IMR-90 (cell line): ENCODE results near the gene FFAR3. TPM values are rescaled to one million over a fixed set of nuclear protein-coding genes. Genes with fewer than 3 reads are reported as not detected.

Experiments used
- ATAC-seq: fragments of 200-7000 bp; cut with Tn5 transposase; 2 replicates; pipeline ENCODE4 v1.9.1; 2020; ENCODE audit warnings: low read depth, mild to moderate bottlenecking, moderate library complexity
- BruUV-seq: library from RNA; stranded (reverse); fragments of 400-500 nt; replicated peaks from 2 replicates; lab custom pipeline; 2021; lab: Mats Ljungman, UMichigan
- CTCF ChIA-PET: fragments of 300-600 bp; formaldehyde crosslinking; extraction: SDS; loops from one replicate; lab custom pipeline; 2021; ENCODE audit warnings: antibody characterized with exemption; lab: Yijun Ruan, JAX
- POLR2A ChIA-PET: fragments of 300-600 bp; sonication (Branson Sonifier 250); formaldehyde crosslinking; loops from one replicate; lab custom pipeline; 2022; ENCODE audit warnings: antibody characterized with exemption; ENCODE audit not compliant: unreplicated experiment; lab: Charles Lee
- DNase-seq: peaks from one replicate; pipeline ENCODE4 v3.0.0; 2013
- H2AFZ ChIP-seq: replicated peaks from 2 replicates; pipeline ENCODE3; 2013; ENCODE audit warnings: low read length, mild to moderate bottlenecking; ENCODE audit not compliant: poor library complexity
- H2AK5ac ChIP-seq: 2 replicates; pipeline ENCODE4 v1.6.1; 2013; ENCODE audit warnings: low read depth, low read length, inconsistent platforms
- H2AK9ac ChIP-seq: replicated peaks from 2 replicates; pipeline ENCODE3; 2013; ENCODE audit warnings: mild to moderate bottlenecking, low read depth, low read length, moderate library complexity; ENCODE audit not compliant: poor library complexity
- H2BK120ac ChIP-seq: 2 replicates; pipeline ENCODE4 v1.6.1; 2013; ENCODE audit warnings: low read depth, low read length, inconsistent platforms
- H2BK15ac ChIP-seq: 3 replicates; pipeline ENCODE4 v1.6.1; 2013; ENCODE audit warnings: low read depth, low read length, inconsistent platforms
- H2BK20ac ChIP-seq: 2 replicates; pipeline ENCODE4 v1.6.1; 2013; ENCODE audit warnings: low read depth, mild to moderate bottlenecking, inconsistent platforms, low read length, moderate library complexity
- H2BK5ac ChIP-seq: 2 replicates; pipeline ENCODE4 v1.6.1; 2013; ENCODE audit warnings: mild to moderate bottlenecking, low read depth, low read length, inconsistent platforms; ENCODE audit not compliant: poor library complexity, severe bottlenecking
- H3K14ac ChIP-seq: replicated peaks from 2 replicates; pipeline ENCODE4 v1.6.1; 2013; ENCODE audit warnings: low read depth, low read length, inconsistent platforms
- H3K18ac ChIP-seq: 2 replicates; pipeline ENCODE4 v1.6.1; 2013; ENCODE audit warnings: low read depth, low read length, control low read depth
- H3K23ac ChIP-seq: 2 replicates; pipeline ENCODE4 v1.6.1; 2013; ENCODE audit warnings: low read depth, low read length, inconsistent platforms
- H3K27ac ChIP-seq: 2 replicates; pipeline ENCODE4 v1.5.1; 2013; ENCODE audit warnings: mild to moderate bottlenecking, control low read depth, low read length; ENCODE audit not compliant: insufficient read depth
- H3K27me3 ChIP-seq: 2 replicates; pipeline ENCODE4 v1.6.1; 2013; ENCODE audit warnings: low read length; ENCODE audit not compliant: control insufficient read depth, insufficient read depth
- H3K36me3 ChIP-seq: 2 replicates; pipeline ENCODE4 v1.6.1; 2013; ENCODE audit warnings: low read length, mixed read lengths; ENCODE audit not compliant: control insufficient read depth, insufficient read depth
- H3K4ac ChIP-seq: 2 replicates; pipeline ENCODE4 v1.6.1; 2013; ENCODE audit warnings: low read depth, low read length, inconsistent platforms
- H3K4me1 ChIP-seq: 2 replicates; pipeline ENCODE4 v1.6.1; 2013; ENCODE audit warnings: low read length, mixed read lengths; ENCODE audit not compliant: control insufficient read depth, insufficient read depth
- H3K4me2 ChIP-seq: 2 replicates; pipeline ENCODE4 v1.6.1; 2013; ENCODE audit warnings: low read depth, mild to moderate bottlenecking, control low read depth, low read length, moderate library complexity
- H3K4me3 ChIP-seq: 2 replicates; pipeline ENCODE4 v1.5.1; 2013; ENCODE audit warnings: low read depth, mild to moderate bottlenecking, control low read depth, low read length, moderate library complexity; ENCODE audit not compliant: insufficient read depth
- H3K56ac ChIP-seq: 2 replicates; pipeline ENCODE4 v1.6.1; 2013; ENCODE audit warnings: low read length, inconsistent platforms; ENCODE audit not compliant: insufficient read depth; ENCODE audit errors: extremely low read depth
- H3K79me1 ChIP-seq, 2 experiments: 2 replicates each; pipeline ENCODE4 v1.6.1; 2013; ENCODE audit warnings: low read length in 2 of 2, inconsistent platforms in 1 of 2, low read depth in 1 of 2
- H3K9ac ChIP-seq: 2 replicates; pipeline ENCODE4 v1.6.1; 2013; ENCODE audit warnings: low read depth, low read length, control low read depth
- H3K9me1 ChIP-seq: 2 replicates; pipeline ENCODE4 v1.6.1; 2013; ENCODE audit warnings: low read length, inconsistent platforms; ENCODE audit not compliant: insufficient read depth
- H3K9me3 ChIP-seq: 2 replicates; pipeline ENCODE4 v1.6.1; 2013; ENCODE audit warnings: low read length; ENCODE audit not compliant: control insufficient read depth, insufficient read depth
- H4K20me1 ChIP-seq: 2 replicates; pipeline ENCODE4 v1.6.1; 2013; ENCODE audit warnings: low read length, inconsistent platforms; ENCODE audit not compliant: insufficient read depth
- H4K5ac ChIP-seq: 2 replicates; pipeline ENCODE4 v1.6.1; 2013; ENCODE audit warnings: mild to moderate bottlenecking, low read depth, low read length, control low read depth
- H4K8ac ChIP-seq, 2 experiments: 2 replicates each; pipeline ENCODE4 v1.6.1; 2013; ENCODE audit warnings: low read depth in 2 of 2, low read length in 2 of 2, control low read depth in 1 of 2, inconsistent platforms in 1 of 2
- H4K91ac ChIP-seq: 2 replicates; pipeline ENCODE4 v1.6.1; 2013; ENCODE audit warnings: low read depth, low read length, inconsistent platforms; ENCODE audit not compliant: insufficient read depth
- BHLHE40 ChIP-seq: fragments of 150-350 bp; IDR thresholded peaks from 2 replicates; pipeline ENCODE4 v1.6.1; 2016; ENCODE audit warnings: mild to moderate bottlenecking, low read depth, low read length
- CHD1 ChIP-seq: IDR thresholded peaks from 2 replicates; pipeline ENCODE4 v1.6.1; 2012; ENCODE audit warnings: low read depth, low read length, improper control_type of control experiment
- MAFK ChIP-seq: IDR thresholded peaks from 2 replicates; pipeline ENCODE4 v1.6.1; 2012; ENCODE audit warnings: low read depth, low read length, improper control_type of control experiment
- MAZ ChIP-seq: IDR thresholded peaks from 2 replicates; pipeline ENCODE4 v1.6.1; 2012; ENCODE audit warnings: low read depth, mild to moderate bottlenecking, low read length, improper control_type of control experiment, moderate library complexity, borderline replicate concordance
- NFE2L2 ChIP-seq: fragments of 150-350 bp; IDR thresholded peaks from 2 replicates; pipeline ENCODE4 v1.6.1; 2016; ENCODE audit warnings: low read depth, mild to moderate bottlenecking, low read length
- POLR2A ChIP-seq: IDR thresholded peaks from 2 replicates; pipeline ENCODE4 v1.6.1; 2012; ENCODE audit warnings: mild to moderate bottlenecking, low read depth, low read length
- RAD21 ChIP-seq: IDR thresholded peaks from 2 replicates; pipeline ENCODE4 v1.6.1; 2012; ENCODE audit warnings: low read length, improper control_type of control experiment
- RCOR1 ChIP-seq: IDR thresholded peaks from 2 replicates; pipeline ENCODE4 v1.6.1; 2012; ENCODE audit warnings: mild to moderate bottlenecking, low read length, improper control_type of control experiment; ENCODE audit not compliant: insufficient replicate concordance
- RFX5 ChIP-seq: IDR thresholded peaks from 2 replicates; pipeline ENCODE4 v1.8.0; 2012; ENCODE audit warnings: low read depth, mild to moderate bottlenecking, low read length, moderate library complexity
- SMC3 ChIP-seq: fragments of 150-350 bp; IDR thresholded peaks from 2 replicates; pipeline ENCODE4 v1.6.1; 2016; ENCODE audit warnings: low read depth, mild to moderate bottlenecking, antibody characterized with exemption, low read length, moderate library complexity
- WGBS, 2 experiments: methylation state at CpG; one replicate each; pipeline versions ENCODE4 v1.1.5 to v1.1.7; 2013; ENCODE audit warnings: missing lambda C conversion rate in 2 of 2; ENCODE audit not compliant: insufficient read length in 1 of 2; ENCODE audit errors: extremely low coverage in 2 of 2; 5-methylcytosine and 5-hydroxymethylcytosine counted together
- dilution Hi-C: fragments of 300-500 bp; cut with HindIII; formaldehyde crosslinking; loops from one replicate; pipeline ENCODE4 v1.14.3; 2018; ENCODE audit warnings: low sequenced_read_pairs; ENCODE audit not compliant: unreplicated experiment
- in situ Hi-C: fragments of 300-500 bp; cut with MboI; formaldehyde crosslinking; loops from 3 replicates; pipeline ENCODE4 v1.14.3; 2019; ENCODE audit warnings: low sequenced_read_pairs, inconsistent platforms, mixed read lengths
- intact Hi-C: fragments of 100-400 bp; cut with micrococcal nuclease; formaldehyde crosslinking; loops from 2 replicates; pipeline ENCODE4 v1.10.0; 2022
- polyA plus RNA-seq, 3 experiments: library from polyadenylated mRNA; depleted of rRNA; stranded (reverse); fragments of >200 nt; gene quantifications; 2 replicates each; pipeline ENCODE4 v1.2.3, GENCODE V29; 2012; ENCODE audit warnings: low replicate concordance in 1 of 3
- total RNA-seq: library from RNA; depleted of rRNA; stranded (reverse); fragments of >200 nt; gene quantifications from 2 replicates; pipeline ENCODE4 v1.2.3, GENCODE V29; 2012
- TF ChIP-seq, protein P1 (sequence below): fragments of 150-350 bp; IDR thresholded peaks from 2 replicates; pipeline ENCODE4 v1.6.1; 2017; ENCODE audit warnings: mild to moderate bottlenecking, antibody characterized with exemption, low read length, low read depth

Gene FFAR3
- total and polyA plus RNA-seq, 2 of the 4 experiments (the other 2 are of a cell fraction): not detected

DNA sequence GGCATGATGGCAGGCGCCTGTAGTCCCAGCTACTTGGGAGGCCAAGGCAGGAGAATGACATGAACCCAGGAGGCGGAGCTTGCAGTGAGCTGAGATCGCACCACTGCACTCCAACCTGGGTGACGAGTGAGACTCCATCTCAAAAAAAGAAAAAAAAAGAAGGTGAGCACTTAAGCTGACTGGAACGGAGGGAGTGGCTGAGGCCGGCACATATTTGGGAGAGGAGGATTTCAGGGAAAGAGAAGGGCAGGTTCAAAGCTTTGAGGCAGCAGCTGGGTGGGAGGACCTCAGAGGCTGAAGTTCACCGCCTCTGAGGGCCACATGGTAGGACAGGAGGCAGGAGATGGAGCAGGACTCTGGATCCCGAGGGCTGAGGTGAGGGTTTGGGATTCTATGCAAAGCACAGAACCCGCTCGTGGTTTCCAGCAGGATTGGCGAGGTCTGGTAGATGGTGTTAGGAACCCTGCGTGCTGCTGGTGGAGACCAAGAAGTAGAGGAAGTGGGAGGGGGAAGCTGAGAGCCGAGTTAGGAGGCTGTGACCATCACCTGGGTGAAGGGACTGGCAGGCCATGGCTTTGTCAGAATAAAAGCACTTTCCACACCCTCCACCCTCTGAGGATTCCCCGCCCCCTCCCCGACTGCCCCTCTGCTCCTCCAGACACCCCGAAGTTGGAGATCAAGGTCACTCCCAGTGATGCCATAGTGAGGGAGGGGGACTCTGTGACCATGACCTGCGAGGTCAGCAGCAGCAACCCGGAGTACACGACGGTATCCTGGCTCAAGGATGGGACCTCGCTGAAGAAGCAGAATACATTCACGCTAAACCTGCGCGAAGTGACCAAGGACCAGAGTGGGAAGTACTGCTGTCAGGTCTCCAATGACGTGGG, 20.9 kb upstream of the FFAR3 start:
- BruUV-seq: no TSS peak
- in situ Hi-C loops (loop anchor here (25.0 kb wide), 1 partner anchor 250 kb away; the partner anchor contains the start of gene PMIS2), intact Hi-C loops (no loop called here), dilution Hi-C loops (no loop called here)
- no peak overlapping the region for H3K4me2 ChIP-seq
- H2AK9ac ChIP-seq: no peak overlapping the region
- 79% methylated on average over 13 of the region's 25 CpGs; no CpG with 5 or more reads in 1 of the 2 experiments for WGBS, 2 experiments
- H4K20me1 ChIP-seq: no peaks in the 10 kb centered on the region
- H3K9ac ChIP-seq: no peak overlapping the region
- no peak overlapping the region for H4K8ac ChIP-seq
- no peak for TF ChIP-seq RFX5
- no peak for TF ChIP-seq MAFK
- TF ChIP-seq, protein P1, sequence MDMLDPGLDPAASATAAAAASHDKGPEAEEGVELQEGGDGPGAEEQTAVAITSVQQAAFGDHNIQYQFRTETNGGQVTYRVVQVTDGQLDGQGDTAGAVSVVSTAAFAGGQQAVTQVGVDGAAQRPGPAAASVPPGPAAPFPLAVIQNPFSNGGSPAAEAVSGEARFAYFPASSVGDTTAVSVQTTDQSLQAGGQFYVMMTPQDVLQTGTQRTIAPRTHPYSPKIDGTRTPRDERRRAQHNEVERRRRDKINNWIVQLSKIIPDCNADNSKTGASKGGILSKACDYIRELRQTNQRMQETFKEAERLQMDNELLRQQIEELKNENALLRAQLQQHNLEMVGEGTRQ: no peak
- TF ChIP-seq BHLHE40: no peak
- TF ChIP-seq POLR2A: no peak
- no peak for TF ChIP-seq CHD1
- no peak for TF ChIP-seq MAZ
- TF ChIP-seq RAD21: no peak
- no peak for TF ChIP-seq RCOR1
- no peak for TF ChIP-seq NFE2L2
- no peak for TF ChIP-seq SMC3
- no peaks in the 10 kb centered on the region for H3K4me1 ChIP-seq
- H3K9me3 ChIP-seq: no peaks in the 10 kb centered on the region
- no peak overlapping the region for H3K23ac ChIP-seq
- H3K14ac ChIP-seq: no peak overlapping the region
- H3K27ac ChIP-seq: no peak overlapping the region
- no peak overlapping the region for H2BK5ac ChIP-seq
- H2BK20ac ChIP-seq: no peak overlapping the region
- DNase-seq: no peak
- H3K4ac ChIP-seq: no peak overlapping the region
- no peak overlapping the region for H2BK120ac ChIP-seq
- POLR2A ChIA-PET: no interaction called here
- H3K18ac ChIP-seq: no peak overlapping the region
- no peak overlapping the region for H2BK15ac ChIP-seq
- CTCF ChIA-PET: no interaction called here
- no peaks in the 10 kb centered on the region for H3K36me3 ChIP-seq
- H3K9me1 ChIP-seq: no peaks in the 10 kb centered on the region
- H3K27me3 ChIP-seq: peaks cover 5% of the 10 kb centered on the region; the same call in 1 of the 2 replicates
- no peak overlapping the region for H4K91ac ChIP-seq
- H3K4me3 ChIP-seq: no peak overlapping the region
- no peak overlapping the region for H3K56ac ChIP-seq
- no peak overlapping the region for H4K5ac ChIP-seq
- H2AK5ac ChIP-seq: no peak overlapping the region
- no peak overlapping the region for H2AFZ ChIP-seq
- H3K79me1 ChIP-seq: no peaks in the 10 kb centered on the region
- ATAC-seq: no peak
